Measurements from ENCODE around the gene MAEL. TPM values are rescaled to one million over a fixed set of nuclear protein-coding genes. Genes with fewer than 3 reads are reported as not detected.

MAEL gene
- total and polyA plus RNA-seq, 2 of the 8 experiments (the other 6 are each of a cell fraction or from before 2014, with no cell fraction given): 0.03 TPM; not detected in 1

DNA sequence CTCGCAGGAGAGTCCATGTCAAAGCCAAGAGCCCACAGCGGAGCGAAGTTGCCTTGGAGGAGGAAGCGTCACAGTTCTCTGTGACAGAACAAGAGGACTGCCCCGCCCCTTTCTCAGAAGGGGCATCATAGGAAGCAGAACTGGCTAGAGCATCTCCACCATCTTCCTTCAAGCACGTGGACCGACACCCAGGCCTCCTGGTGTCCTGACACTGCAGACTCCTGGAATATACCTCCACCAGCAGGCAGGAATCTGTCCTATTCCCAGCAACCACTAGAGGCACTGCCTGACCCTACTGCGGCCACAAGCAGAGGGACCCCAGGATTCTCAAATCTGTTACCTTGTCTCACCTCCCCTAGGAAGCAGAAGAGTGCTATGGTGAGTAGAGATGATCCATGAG, 63.3 kb downstream of the MAEL start (continued):
- no peak for TF ChIP-seq CBX8 (IDR thresholded peaks at IDR 0.05; ENCODE audit: borderline replicate concordance, low read depth, low read length)
- TF ChIP-seq NRF1 (IDR thresholded peaks at IDR 0.05; ENCODE audit: low read depth, low read length): no peak
- TF ChIP-seq TEAD4 (IDR thresholded peaks at IDR 0.05; ENCODE audit: low read depth, low read length): peak; percentile 85
- 0 out of 2 replicates have a peak, but pooled peaks have one; percentile 21 for TF ChIP-seq CREB1 (IDR thresholded peaks at IDR 0.05)
- TF ChIP-seq EZH2 (IDR thresholded peaks at IDR 0.05; ENCODE audit: low read depth, low read length, severe bottlenecking): no peak
- no peak for TF ChIP-seq HDAC6 (IDR thresholded peaks at IDR 0.05; ENCODE audit: low read depth, low read length)
- no peak for TF ChIP-seq SIRT6 (IDR thresholded peaks at IDR 0.05; ENCODE audit: low read length)
- no peak for TF ChIP-seq TCF12 (IDR thresholded peaks at IDR 0.05; ENCODE audit: low read depth, low read length)
- peak; percentile 87 for TF ChIP-seq MAX (IDR thresholded peaks at IDR 0.05)
- TF ChIP-seq SP1 (IDR thresholded peaks at IDR 0.05; ENCODE audit: low read depth, low read length): no peak
- TF ChIP-seq NANOG (IDR thresholded peaks at IDR 0.05; ENCODE audit: insufficient read depth, low read depth, low read length, poor library complexity, severe bottlenecking): no peak
- peak; percentile 86 to 92 (median 91) for TF ChIP-seq CTCF (IDR thresholded peaks at IDR 0.05; ENCODE audit: control extremely low read depth in 1 of 3, insufficient read depth in 1 of 3, low read depth in 1 of 3, low read length in 3 of 3)
- no peak for TF ChIP-seq SIX5 (IDR thresholded peaks at IDR 0.05; ENCODE audit: low read depth, low read length)
- TF ChIP-seq E2F6 (IDR thresholded peaks at IDR 0.05): peak; percentile 65
- TF ChIP-seq KDM1A (IDR thresholded peaks at IDR 0.05; ENCODE audit: borderline replicate concordance, low read length): no peak
- TF ChIP-seq EGR1 (IDR thresholded peaks at IDR 0.05; ENCODE audit: borderline replicate concordance, low read depth, low read length): no peak
- no peak for TF ChIP-seq SIN3A (conservative IDR thresholded peaks at IDR 0.05 in 1 of 2, IDR thresholded peaks at IDR 0.05 in 1 of 2; ENCODE audit: low read depth in 1 of 2, low read length in 2 of 2)

All from H1 (cell line).